ENCODE measurements around the gene PCOLCE2.

Gene PCOLCE2

GRCh38 chr3:142817897-142818296, 71.0 kb downstream of the PCOLCE2 start:
- no peak overlapping the region for H3K4me3 ChIP-seq (ENCODE audit: low read depth in 1 of 2, low read length in 1 of 2)
- TF ChIP-seq CTCF (IDR thresholded peaks at IDR 0.05): no peak
- H3K4me1 ChIP-seq (ENCODE audit: control insufficient read depth in 1 of 2, insufficient read depth in 1 of 2, low read depth in 1 of 2, low read length in 1 of 2): no peaks in the 10 kb centered on the region
- H3K36me3 ChIP-seq: peaks cover 31% of the 10 kb centered on the region
- no peak overlapping the region for H3K27ac ChIP-seq
- H3K9me3 ChIP-seq: no peaks in the 10 kb centered on the region
- no peaks in the 10 kb centered on the region for H3K27me3 ChIP-seq

- no peak for TF ChIP-seq CTCF (IDR thresholded peaks at IDR 0.05)
These were observed 71.5 kb downstream of the PCOLCE2 start for GRCh38 chr3:142817356-142817755.

GRCh38 chr3:142815803-142816202, 73.1 kb downstream of the PCOLCE2 start:
- H3K4me3 ChIP-seq (ENCODE audit: low read depth in 1 of 2, low read length in 1 of 2): no peak overlapping the region
- H3K27ac ChIP-seq: no peak overlapping the region
- no peaks in the 10 kb centered on the region for H3K9me3 ChIP-seq
- peaks cover 30% of the 10 kb centered on the region for H3K36me3 ChIP-seq
- H3K4me1 ChIP-seq (ENCODE audit: control insufficient read depth in 1 of 2, insufficient read depth in 1 of 2, low read depth in 1 of 2, low read length in 1 of 2): no peaks in the 10 kb centered on the region
- TF ChIP-seq CTCF (IDR thresholded peaks at IDR 0.05): no peak
- H3K27me3 ChIP-seq: no peaks in the 10 kb centered on the region

More at GRCh38 chr3:142817356-142817755, 71.5 kb downstream of the PCOLCE2 start:
- no peaks in the 10 kb centered on the region for H3K4me1 ChIP-seq (ENCODE audit: control insufficient read depth in 1 of 2, insufficient read depth in 1 of 2, low read depth in 1 of 2, low read length in 1 of 2)
- peaks cover 31% of the 10 kb centered on the region for H3K36me3 ChIP-seq
- H3K27me3 ChIP-seq: no peaks in the 10 kb centered on the region
- H3K9me3 ChIP-seq: no peaks in the 10 kb centered on the region
- H3K4me3 ChIP-seq (ENCODE audit: low read depth in 1 of 2, low read length in 1 of 2): no peak overlapping the region
- no peak overlapping the region for H3K27ac ChIP-seq

GRCh38 chr3:142809259-142809658, 79.6 kb downstream of the PCOLCE2 start:
- no peaks in the 10 kb centered on the region for H3K9me3 ChIP-seq
- no peaks in the 10 kb centered on the region for H3K4me1 ChIP-seq (ENCODE audit: control insufficient read depth in 1 of 2, insufficient read depth in 1 of 2, low read depth in 1 of 2, low read length in 1 of 2)
- H3K4me3 ChIP-seq (ENCODE audit: low read depth in 1 of 2, low read length in 1 of 2): no peak overlapping the region
- H3K36me3 ChIP-seq: peaks cover 12% of the 10 kb centered on the region
- H3K27ac ChIP-seq: no peak overlapping the region
- no peaks in the 10 kb centered on the region for H3K27me3 ChIP-seq
- no peak for TF ChIP-seq CTCF (IDR thresholded peaks at IDR 0.05)

- Histone ChIP-seq H3K4me1 (ENCODE audit: control insufficient read depth in 1 of 2, insufficient read depth in 1 of 2, low read depth in 1 of 2, low read length in 1 of 2) (no peaks in the 10 kb centered on the region), H3K27ac (no peak overlapping the region), H3K36me3 (peaks cover 12% of the 10 kb centered on the region), H3K9me3 (no peaks in the 10 kb centered on the region), H3K4me3 (ENCODE audit: low read depth in 1 of 2, low read length in 1 of 2) (no peak overlapping the region), H3K27me3 (no peaks in the 10 kb centered on the region)
- TF ChIP-seq CTCF (IDR thresholded peaks at IDR 0.05): no peak
These were observed 80.6 kb downstream of the PCOLCE2 start for GRCh38 chr3:142808103-142808917.

Measured in neutrophil (primary cell).